Bronchial epithelial cell (primary cell): ENCODE measurements around the gene TRIM37. TPM values are rescaled to one million over a fixed set of nuclear protein-coding genes. Genes with fewer than 3 reads are reported as not detected.
"Not testable (repeated sequence)": the region's sequence is repeated elsewhere in the genome, so short reads cannot be mapped to it uniquely, and the experiment has no call there.

Source experiments
- DNase-seq: peaks from one replicate; pipeline ENCODE4 v3.0.0-alpha.2; 2010; ENCODE audit warnings: low read depth
- FAIRE-seq: peaks from 2 replicates; lab custom pipeline; 2011; peaks lifted over from hg19 to GRCh38; lab: Jason Lieb, UNC
- H3K27me3 ChIP-seq: 2 replicates; pipeline ENCODE4 v1.5.1; 2011; ENCODE audit warnings: low read length; ENCODE audit not compliant: control insufficient read depth, insufficient read depth
- H3K36me3 ChIP-seq: 2 replicates; pipeline ENCODE4 v1.5.1; 2011; ENCODE audit warnings: low read length; ENCODE audit not compliant: control insufficient read depth, insufficient read depth
- H3K4me3 ChIP-seq: 2 replicates; pipeline ENCODE4 v1.5.1; 2011; ENCODE audit warnings: mild to moderate bottlenecking, low read depth, low read length, control low read depth
- total RNA-seq: library from RNA; depleted of rRNA; stranded (reverse); fragments of >200 nt; gene quantifications from 2 replicates; pipeline ENCODE4 v1.2.1, GENCODE V29; 2014
- TF ChIP-seq, protein P1 (sequence below): IDR thresholded peaks from 2 replicates; pipeline ENCODE4 v1.5.1; 2011; ENCODE audit warnings: mild to moderate bottlenecking, moderate library complexity, low read length, control low read depth, inconsistent platforms; ENCODE audit not compliant: insufficient read depth, severe bottlenecking

The TRIM37 gene
- total RNA-seq, 1 donor from 2014 or later: 29.0 TPM

DNA sequence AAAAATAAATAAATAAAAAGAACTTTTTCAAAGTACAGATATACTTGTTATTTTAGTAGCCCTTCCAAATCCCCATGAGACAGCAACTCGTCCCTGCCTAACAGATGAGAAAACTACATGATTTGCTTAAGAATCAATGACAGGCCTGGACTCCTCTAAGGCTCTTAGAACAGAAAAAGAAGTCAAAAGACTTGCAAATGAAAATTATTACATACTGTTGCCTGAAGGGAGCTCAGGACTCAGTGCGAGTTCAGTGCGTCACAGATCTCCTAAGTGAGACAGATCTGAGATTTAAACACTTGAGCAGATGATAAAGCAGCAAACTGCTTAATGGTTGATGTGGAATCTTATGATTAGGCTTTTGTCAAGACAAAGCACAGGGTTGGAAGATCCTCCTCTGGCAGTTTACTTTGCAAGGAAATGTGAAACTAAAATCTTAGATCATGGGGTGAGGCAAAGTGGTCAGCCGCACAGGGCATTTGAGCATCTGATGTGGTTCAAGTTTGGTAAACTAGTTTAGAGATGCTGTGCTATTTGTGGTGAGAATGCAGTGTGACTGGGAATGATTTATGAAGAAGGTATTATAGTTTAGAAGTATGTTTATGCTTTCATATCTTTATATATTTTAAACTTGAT lies 138.1 kb downstream of the TRIM37 start:
- TF ChIP-seq, protein P1, sequence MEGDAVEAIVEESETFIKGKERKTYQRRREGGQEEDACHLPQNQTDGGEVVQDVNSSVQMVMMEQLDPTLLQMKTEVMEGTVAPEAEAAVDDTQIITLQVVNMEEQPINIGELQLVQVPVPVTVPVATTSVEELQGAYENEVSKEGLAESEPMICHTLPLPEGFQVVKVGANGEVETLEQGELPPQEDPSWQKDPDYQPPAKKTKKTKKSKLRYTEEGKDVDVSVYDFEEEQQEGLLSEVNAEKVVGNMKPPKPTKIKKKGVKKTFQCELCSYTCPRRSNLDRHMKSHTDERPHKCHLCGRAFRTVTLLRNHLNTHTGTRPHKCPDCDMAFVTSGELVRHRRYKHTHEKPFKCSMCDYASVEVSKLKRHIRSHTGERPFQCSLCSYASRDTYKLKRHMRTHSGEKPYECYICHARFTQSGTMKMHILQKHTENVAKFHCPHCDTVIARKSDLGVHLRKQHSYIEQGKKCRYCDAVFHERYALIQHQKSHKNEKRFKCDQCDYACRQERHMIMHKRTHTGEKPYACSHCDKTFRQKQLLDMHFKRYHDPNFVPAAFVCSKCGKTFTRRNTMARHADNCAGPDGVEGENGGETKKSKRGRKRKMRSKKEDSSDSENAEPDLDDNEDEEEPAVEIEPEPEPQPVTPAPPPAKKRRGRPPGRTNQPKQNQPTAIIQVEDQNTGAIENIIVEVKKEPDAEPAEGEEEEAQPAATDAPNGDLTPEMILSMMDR: no peak
- FAIRE-seq: no peak

DNA sequence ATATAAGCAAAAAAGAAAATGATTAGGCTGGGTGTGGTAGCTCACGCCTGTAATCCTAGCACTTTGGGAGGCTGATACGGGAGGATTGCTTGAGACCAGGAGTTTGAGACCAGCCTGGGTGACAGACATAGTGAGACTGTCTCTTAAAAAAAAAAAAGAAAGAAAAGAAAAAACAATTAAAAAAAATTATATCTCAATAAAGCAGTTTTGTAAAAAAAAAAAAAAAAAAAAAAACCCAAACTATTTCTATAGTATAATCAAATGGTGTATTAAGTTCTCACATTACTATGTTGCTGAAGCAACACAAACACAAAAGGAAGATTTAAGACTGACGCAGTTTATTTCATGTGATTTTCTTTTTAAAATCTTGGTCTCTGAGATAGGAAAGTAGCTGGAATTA lies 140.5 kb downstream of the TRIM37 start:
- FAIRE-seq (no peak), DNase-seq (no peak)
- TF ChIP-seq, protein P1: no peak
- Histone ChIP-seq H3K27me3 (no peaks in the 10 kb centered on the region), H3K36me3 (no peaks in the 10 kb centered on the region), H3K4me3 (no peak overlapping the region)

More for the DNA sequence above, 138.1 kb downstream of the TRIM37 start:
- no peaks in the 10 kb centered on the region for H3K27me3 ChIP-seq
- no peaks in the 10 kb centered on the region for H3K36me3 ChIP-seq
- DNase-seq: no peak
- no peak overlapping the region for H3K4me3 ChIP-seq

DNA sequence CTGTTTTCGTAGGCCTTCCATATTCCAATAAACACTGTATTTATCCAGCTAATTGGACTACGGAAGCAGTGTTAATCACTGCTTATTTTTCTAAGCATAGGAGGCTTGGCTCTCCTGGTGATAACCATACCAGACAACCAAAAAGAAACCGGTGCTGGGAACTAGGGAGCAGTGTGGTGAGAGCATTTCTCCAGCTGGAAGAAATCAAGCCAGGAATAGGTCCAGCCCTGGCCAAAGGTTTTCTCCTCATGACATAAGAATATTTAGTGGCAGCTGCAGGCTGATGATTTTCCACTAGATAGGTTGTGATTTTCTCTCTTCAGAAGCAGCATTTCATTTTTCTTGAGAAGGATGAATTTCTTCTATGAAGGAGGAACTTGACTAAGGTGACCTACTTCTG lies 141.5 kb downstream of the TRIM37 start:
- no peak for DNase-seq
- no peaks in the 10 kb centered on the region for H3K27me3 ChIP-seq
- no peak overlapping the region for H3K4me3 ChIP-seq
- H3K36me3 ChIP-seq: no peaks in the 10 kb centered on the region
- no peak for FAIRE-seq
- TF ChIP-seq, protein P1: no peak

DNA sequence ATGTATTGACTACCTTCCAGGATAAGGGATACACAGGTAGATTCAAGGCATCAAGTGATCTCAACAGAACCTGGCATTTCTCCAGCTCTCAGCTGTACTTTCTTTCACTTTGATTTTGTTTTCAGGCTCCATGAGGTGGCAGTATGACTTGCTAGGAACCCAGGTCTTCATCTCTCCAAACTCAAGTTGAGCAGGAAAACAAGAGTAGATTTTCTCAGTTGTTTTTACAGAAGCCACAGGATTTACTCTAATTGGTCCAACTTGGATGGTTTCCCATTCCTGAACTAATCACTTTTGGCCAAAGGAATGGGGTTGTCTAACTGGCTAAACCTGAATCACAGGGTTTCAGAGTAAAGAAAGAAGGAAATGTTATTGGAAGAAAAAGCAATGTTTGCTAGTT lies 146.6 kb downstream of the TRIM37 start:
- TF ChIP-seq, protein P1: peak; percentile 23
- peak; percentile 78 for DNase-seq
- no peaks in the 10 kb centered on the region for H3K27me3 ChIP-seq
- H3K36me3 ChIP-seq: no peaks in the 10 kb centered on the region
- no peak overlapping the region for H3K4me3 ChIP-seq
- no peak for FAIRE-seq

DNA sequence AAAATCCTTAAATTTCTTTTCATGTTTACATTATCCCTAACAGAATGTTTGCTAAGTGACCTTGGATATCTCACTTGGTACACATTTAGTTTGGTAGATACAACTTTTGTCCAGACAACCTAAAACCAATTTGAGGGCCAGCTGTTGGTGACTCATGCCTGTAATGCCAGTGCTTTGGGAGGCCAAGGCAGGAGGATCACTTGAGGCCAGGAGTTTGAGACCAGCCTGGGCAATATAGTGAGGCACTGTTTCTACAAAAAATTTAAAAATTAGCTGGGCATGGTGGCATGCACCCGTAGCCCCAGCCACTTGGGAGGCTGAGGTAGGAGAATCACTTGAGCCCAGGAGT lies 149.0 kb downstream of the TRIM37 start:
- not testable (repeated sequence) for H3K4me3 ChIP-seq, H3K27me3 ChIP-seq, H3K36me3 ChIP-seq, DNase-seq, FAIRE-seq

DNA sequence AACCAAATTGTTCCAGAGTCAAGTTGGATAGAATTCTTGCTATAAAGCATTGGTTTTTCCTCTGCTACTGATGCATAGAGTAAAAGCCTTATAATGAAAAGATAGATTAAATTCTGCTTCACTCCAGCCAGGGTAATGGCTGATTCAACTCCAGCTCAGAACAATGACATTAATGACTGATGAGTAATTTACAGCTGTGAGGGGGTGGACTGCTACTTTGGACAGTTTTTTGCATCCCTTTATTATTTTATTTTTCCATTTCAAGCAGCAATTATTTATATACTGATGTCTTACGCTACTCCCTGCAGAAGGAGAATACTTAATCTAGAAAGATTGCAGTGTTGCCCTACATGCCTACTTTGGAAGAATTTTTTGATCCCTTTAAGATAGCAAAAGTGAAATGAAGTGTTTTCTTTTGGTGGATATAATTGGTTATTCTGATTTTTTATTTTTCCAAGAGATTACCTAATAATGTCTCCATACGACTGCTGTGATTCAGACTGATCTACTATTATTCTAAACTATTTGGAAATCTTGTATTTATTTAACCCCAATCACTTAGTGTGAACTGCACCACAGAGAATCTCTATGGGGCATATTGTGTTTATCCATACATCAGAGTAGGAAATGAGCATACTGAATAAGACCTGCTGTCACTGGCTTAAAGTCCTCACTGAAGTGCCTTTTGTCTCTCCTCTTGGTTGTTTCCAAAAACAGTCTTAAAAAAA lies 149.5 kb downstream of the TRIM37 start:
- H3K36me3 ChIP-seq: no peaks in the 10 kb centered on the region
- no peak overlapping the region for H3K4me3 ChIP-seq
- TF ChIP-seq, protein P1: no peak
- FAIRE-seq: no peak
- H3K27me3 ChIP-seq: no peaks in the 10 kb centered on the region
- DNase-seq: peak; percentile 60

DNA sequence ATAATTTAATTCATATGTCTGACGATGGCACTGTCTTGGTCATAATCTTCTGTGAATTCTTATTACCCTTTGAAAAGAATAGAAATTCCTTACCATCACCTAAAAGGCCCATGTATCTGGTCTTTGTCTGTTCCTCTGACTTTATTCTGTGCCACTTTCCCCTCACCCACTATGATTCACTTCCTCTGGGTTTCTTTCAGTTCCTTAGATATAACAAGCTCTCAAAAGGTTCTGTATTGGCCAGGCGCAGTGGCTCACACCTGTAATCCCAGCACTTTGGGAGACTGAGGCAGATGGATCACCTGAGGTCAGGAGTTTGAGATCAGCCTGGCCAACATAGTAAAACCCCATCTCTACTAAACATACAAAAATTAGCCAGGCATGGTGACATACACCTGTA lies 152.3 kb downstream of the TRIM37 start:
- not testable (repeated sequence) for FAIRE-seq, H3K27me3 ChIP-seq, H3K36me3 ChIP-seq, H3K4me3 ChIP-seq
- DNase-seq: peak; percentile 24
